ENCODE data around the gene SEZ6. TPM values are rescaled to one million over a fixed set of nuclear protein-coding genes. Genes with fewer than 3 reads are reported as not detected.

Gene SEZ6
- total and polyA plus RNA-seq, 2 of the 4 experiments (the other 2 are of a cell fraction) = not detected

DNA sequence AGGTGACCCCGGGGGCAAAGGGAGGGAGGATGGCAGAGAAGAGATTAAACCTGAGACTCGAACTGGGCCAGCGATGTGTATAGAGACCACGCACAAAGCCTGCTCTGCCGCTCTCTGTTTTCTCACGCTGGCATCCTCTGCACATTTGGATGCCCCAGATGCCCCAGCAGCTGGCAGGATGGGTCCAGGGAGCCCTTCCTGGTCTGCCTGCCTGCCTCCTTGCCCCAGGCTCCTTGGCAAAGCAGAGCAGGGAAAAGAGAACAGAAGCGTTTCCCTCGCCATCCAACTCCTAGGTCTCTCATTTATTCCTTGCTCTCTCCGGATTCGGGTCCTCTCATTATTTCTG, 31.9 kb upstream of the SEZ6 start:
- H3K14ac ChIP-seq (replicated peaks; ENCODE audit: low read depth, low read length) = no peak overlapping the region
- POLR2A ChIA-PET (ENCODE audit: unreplicated experiment) = no interaction called here
- no TSS peak for BruUV-seq (replicated peaks)
- H2AK5ac ChIP-seq (ENCODE audit: low read depth, low read length) = no peak overlapping the region
- peaks cover 48% of the 10 kb centered on the region for H3K27me3 ChIP-seq (ENCODE audit: control insufficient read depth, insufficient read depth, low read length)
- dilution Hi-C loops (cut with HindIII; ENCODE audit: low sequenced_read_pairs, unreplicated experiment) (no loop called here), in situ Hi-C loops (cut with MboI; ENCODE audit: low sequenced_read_pairs) (no loop called here), intact Hi-C loops (cut with micrococcal nuclease) (no loop called here)
- no peak overlapping the region for H3K4me2 ChIP-seq (ENCODE audit: low read depth, low read length)
- H3K79me1 ChIP-seq (ENCODE audit: low read depth in 1 of 2, low read length in 2 of 2) = no peaks in the 10 kb centered on the region
- 69% methylated on average over 7 of the region's 10 CpGs; no CpG with 5 or more reads in 1 of the 2 experiments for WGBS, 2 experiments (ENCODE audit: extremely low coverage in 2 of 2, insufficient read length in 1 of 2)
- H2AK9ac ChIP-seq (replicated peaks; ENCODE audit: low read depth, low read length, poor library complexity) = no peak overlapping the region
- no peak overlapping the region for H3K4me3 ChIP-seq (ENCODE audit: insufficient read depth, low read depth, low read length)
- H2BK20ac ChIP-seq (ENCODE audit: low read depth, low read length) = no peak overlapping the region
- no peak overlapping the region for H3K23ac ChIP-seq (ENCODE audit: low read depth, low read length)
- no peak overlapping the region for H2AFZ ChIP-seq (replicated peaks; ENCODE audit: low read length, poor library complexity)
- H3K9me1 ChIP-seq (ENCODE audit: insufficient read depth, low read length) = no peaks in the 10 kb centered on the region
- H4K20me1 ChIP-seq (ENCODE audit: insufficient read depth, low read length) = no peaks in the 10 kb centered on the region
- no peak overlapping the region for H2BK120ac ChIP-seq (ENCODE audit: low read depth, low read length)
- no peak for TF ChIP-seq FOS (IDR thresholded peaks at IDR 0.05; ENCODE audit: low read depth, low read length)
- no peak for TF ChIP-seq RCOR1 (IDR thresholded peaks at IDR 0.05; ENCODE audit: insufficient replicate concordance, low read length)
- TF ChIP-seq, protein P1, sequence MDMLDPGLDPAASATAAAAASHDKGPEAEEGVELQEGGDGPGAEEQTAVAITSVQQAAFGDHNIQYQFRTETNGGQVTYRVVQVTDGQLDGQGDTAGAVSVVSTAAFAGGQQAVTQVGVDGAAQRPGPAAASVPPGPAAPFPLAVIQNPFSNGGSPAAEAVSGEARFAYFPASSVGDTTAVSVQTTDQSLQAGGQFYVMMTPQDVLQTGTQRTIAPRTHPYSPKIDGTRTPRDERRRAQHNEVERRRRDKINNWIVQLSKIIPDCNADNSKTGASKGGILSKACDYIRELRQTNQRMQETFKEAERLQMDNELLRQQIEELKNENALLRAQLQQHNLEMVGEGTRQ (IDR thresholded peaks at IDR 0.05; ENCODE audit: low read depth, low read length) = no peak
- TF ChIP-seq, protein P2, sequence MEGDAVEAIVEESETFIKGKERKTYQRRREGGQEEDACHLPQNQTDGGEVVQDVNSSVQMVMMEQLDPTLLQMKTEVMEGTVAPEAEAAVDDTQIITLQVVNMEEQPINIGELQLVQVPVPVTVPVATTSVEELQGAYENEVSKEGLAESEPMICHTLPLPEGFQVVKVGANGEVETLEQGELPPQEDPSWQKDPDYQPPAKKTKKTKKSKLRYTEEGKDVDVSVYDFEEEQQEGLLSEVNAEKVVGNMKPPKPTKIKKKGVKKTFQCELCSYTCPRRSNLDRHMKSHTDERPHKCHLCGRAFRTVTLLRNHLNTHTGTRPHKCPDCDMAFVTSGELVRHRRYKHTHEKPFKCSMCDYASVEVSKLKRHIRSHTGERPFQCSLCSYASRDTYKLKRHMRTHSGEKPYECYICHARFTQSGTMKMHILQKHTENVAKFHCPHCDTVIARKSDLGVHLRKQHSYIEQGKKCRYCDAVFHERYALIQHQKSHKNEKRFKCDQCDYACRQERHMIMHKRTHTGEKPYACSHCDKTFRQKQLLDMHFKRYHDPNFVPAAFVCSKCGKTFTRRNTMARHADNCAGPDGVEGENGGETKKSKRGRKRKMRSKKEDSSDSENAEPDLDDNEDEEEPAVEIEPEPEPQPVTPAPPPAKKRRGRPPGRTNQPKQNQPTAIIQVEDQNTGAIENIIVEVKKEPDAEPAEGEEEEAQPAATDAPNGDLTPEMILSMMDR (conservative IDR thresholded peaks at IDR 0.05; ENCODE audit: low read depth, low read length) = no peak
- TF ChIP-seq MAZ (IDR thresholded peaks at IDR 0.05; ENCODE audit: borderline replicate concordance, low read depth, low read length) = no peak
- no peak for TF ChIP-seq RFX5 (IDR thresholded peaks at IDR 0.05; ENCODE audit: low read depth, low read length)
- no peak for TF ChIP-seq RAD21 (IDR thresholded peaks at IDR 0.05; ENCODE audit: low read length)
- no peak for TF ChIP-seq NFE2L2 (IDR thresholded peaks at IDR 0.05; ENCODE audit: low read depth, low read length)
- no peak for TF ChIP-seq MAFK (IDR thresholded peaks at IDR 0.05; ENCODE audit: low read depth, low read length)
- TF ChIP-seq SMC3 (IDR thresholded peaks at IDR 0.05; ENCODE audit: low read depth, low read length) = no peak
- TF ChIP-seq CHD1 (IDR thresholded peaks at IDR 0.05; ENCODE audit: low read depth, low read length) = no peak
- TF ChIP-seq, protein P3, sequence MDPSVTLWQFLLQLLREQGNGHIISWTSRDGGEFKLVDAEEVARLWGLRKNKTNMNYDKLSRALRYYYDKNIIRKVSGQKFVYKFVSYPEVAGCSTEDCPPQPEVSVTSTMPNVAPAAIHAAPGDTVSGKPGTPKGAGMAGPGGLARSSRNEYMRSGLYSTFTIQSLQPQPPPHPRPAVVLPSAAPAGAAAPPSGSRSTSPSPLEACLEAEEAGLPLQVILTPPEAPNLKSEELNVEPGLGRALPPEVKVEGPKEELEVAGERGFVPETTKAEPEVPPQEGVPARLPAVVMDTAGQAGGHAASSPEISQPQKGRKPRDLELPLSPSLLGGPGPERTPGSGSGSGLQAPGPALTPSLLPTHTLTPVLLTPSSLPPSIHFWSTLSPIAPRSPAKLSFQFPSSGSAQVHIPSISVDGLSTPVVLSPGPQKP (IDR thresholded peaks at IDR 0.05; ENCODE audit: borderline replicate concordance, low read depth, low read length) = no peak
- no peak for TF ChIP-seq POLR2A (IDR thresholded peaks at IDR 0.05; ENCODE audit: low read depth, low read length)
- no peak for TF ChIP-seq CEBPB (IDR thresholded peaks at IDR 0.05; ENCODE audit: low read depth, low read length)
- TF ChIP-seq BHLHE40 (IDR thresholded peaks at IDR 0.05; ENCODE audit: low read depth, low read length) = no peak
- TF ChIP-seq MXI1 (IDR thresholded peaks at IDR 0.05; ENCODE audit: borderline replicate concordance, low read depth, low read length) = no peak
- no peak overlapping the region for H3K27ac ChIP-seq (ENCODE audit: insufficient read depth, low read length)
- H3K56ac ChIP-seq (ENCODE audit: extremely low read depth, insufficient read depth, low read length) = no peak overlapping the region
- H4K8ac ChIP-seq (ENCODE audit: low read depth in 2 of 2, low read length in 2 of 2) = no peak overlapping the region
- H3K4ac ChIP-seq (ENCODE audit: low read depth, low read length) = no peak overlapping the region
- DNase-seq (no peak), ATAC-seq (ENCODE audit: low read depth) (no peak)
- CTCF ChIA-PET = no interaction called here
- no peaks in the 10 kb centered on the region for H3K4me1 ChIP-seq (ENCODE audit: control insufficient read depth, insufficient read depth, low read length)
- H4K5ac ChIP-seq (ENCODE audit: low read depth, low read length) = no peak overlapping the region
- no peaks in the 10 kb centered on the region for H3K36me3 ChIP-seq (ENCODE audit: control insufficient read depth, insufficient read depth, low read length)
- no peak overlapping the region for H2BK15ac ChIP-seq (ENCODE audit: low read depth, low read length)
- no peak overlapping the region for H3K9ac ChIP-seq (ENCODE audit: low read depth, low read length)
- H4K91ac ChIP-seq (ENCODE audit: insufficient read depth, low read depth, low read length) = no peak overlapping the region
- H3K18ac ChIP-seq (ENCODE audit: low read depth, low read length) = no peak overlapping the region
- peaks cover 20% of the 10 kb centered on the region for H3K9me3 ChIP-seq (ENCODE audit: control insufficient read depth, insufficient read depth, low read length)
- H2BK5ac ChIP-seq (ENCODE audit: low read depth, low read length, poor library complexity, severe bottlenecking) = no peak overlapping the region
